ENCODE results near the gene MAP3K8. TPM values are rescaled to one million over a fixed set of nuclear protein-coding genes. Genes with fewer than 3 reads are reported as not detected.

Gene MAP3K8
- total RNA-seq, 4 donors from 2014 or later: 30.3 to 54.8 (median 47.6) TPM

- TF ChIP-seq CTCF (IDR thresholded peaks at IDR 0.05; ENCODE audit: low read depth): no peak
These were observed 71.7 kb downstream of the MAP3K8 start for GRCh38 chr10:30505543-30506298.

GRCh38 chr10:30509508-30509907, 75.5 kb downstream of the MAP3K8 start:
- TF ChIP-seq CTCF (IDR thresholded peaks at IDR 0.05; ENCODE audit: low read depth): no peak

DNA sequence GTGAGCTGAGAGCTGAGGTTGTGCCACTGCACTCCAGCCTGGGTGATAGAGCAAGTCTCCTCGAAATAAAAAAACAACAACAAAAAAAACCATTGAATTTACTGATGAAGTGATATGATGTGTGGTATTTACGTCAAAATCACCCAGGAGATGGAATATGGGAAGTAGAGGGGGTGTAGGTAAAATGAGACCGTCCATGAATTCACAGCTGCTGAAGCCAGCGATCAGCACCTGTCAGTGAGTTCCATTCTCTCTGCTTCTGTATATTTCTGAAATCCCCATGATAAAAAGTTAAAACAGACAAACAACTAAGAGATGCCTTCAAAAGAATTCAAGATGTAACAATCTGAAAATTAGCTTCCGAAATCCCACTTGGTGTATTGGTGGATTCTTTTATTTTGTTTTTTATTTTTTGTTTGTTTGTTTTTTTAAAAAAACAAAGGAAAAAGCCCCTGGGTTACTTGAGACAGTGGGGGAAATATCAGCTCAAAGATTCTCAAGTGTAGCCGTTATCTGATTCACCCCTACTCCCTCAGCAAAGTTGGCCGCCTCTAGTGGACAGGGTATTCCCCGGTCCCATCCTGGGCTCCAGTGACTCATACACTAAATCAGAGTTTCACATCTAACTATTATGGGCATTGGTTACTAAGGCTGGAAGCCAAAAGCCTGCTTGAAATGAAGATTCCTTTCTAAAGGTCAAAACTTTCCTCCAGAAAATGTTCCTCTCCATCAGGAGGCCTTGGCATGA, 76.4 kb downstream of the MAP3K8 start:
- no peak for TF ChIP-seq CTCF (IDR thresholded peaks at IDR 0.05; ENCODE audit: low read depth)

GRCh38 chr10:30510932-30511700, 77.1 kb downstream of the MAP3K8 start:
- no peak for TF ChIP-seq CTCF (IDR thresholded peaks at IDR 0.05; ENCODE audit: low read depth)

Other genes starting within 250 kb of the MAP3K8 start
- 10 to 100 TPM; 15.8 to 23.3 (median 16.8) TPM for gene MTPAP, start 84.9 kb upstream of the MAP3K8 start, total RNA-seq
- gene LYZL2, start 195.6 kb downstream of the MAP3K8 start, total RNA-seq: not detected

Data from subcutaneous adipose tissue (tissue), 4 donors.